Erythroblast (primary cell): ENCODE results near the gene OPCML.

Experiments used
- DNase-seq, 2 experiments: peaks; one replicate each; lab custom pipeline; 2025; lab: John Stamatoyannopoulos, UW
- GATA1 ChIP-seq: IDR thresholded peaks from 2 replicates; pipeline ENCODE4 v1.6.1; 2011; ENCODE audit warnings: low read depth, mild to moderate bottlenecking, control low read depth, low read length, moderate library complexity
- POLR2A ChIP-seq: IDR thresholded peaks from 2 replicates; pipeline ENCODE4 v1.6.1; 2011; ENCODE audit warnings: mild to moderate bottlenecking, low read length

OPCML gene

DNA sequence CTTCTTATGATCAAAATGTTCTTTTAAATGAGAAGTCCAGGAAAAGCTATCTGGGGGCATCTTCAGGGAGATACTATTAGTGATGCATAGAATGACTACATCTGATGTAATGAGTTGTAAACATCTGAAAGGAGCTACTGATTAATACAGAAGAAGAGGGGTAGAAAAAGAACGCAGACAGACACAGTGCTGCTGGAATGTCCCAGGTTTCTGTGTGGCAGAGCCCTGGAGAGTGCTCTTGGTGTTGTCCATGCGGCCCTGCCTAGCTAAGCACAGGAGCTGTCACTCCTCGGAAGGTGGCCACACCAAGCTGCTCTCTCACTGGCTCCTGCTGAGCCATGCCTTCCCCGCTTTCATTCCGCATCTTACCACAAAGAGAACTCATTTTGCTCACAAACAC lies 768.8 kb downstream of the OPCML start:
- TF ChIP-seq GATA1 (no peak), POLR2A (no peak)

DNA sequence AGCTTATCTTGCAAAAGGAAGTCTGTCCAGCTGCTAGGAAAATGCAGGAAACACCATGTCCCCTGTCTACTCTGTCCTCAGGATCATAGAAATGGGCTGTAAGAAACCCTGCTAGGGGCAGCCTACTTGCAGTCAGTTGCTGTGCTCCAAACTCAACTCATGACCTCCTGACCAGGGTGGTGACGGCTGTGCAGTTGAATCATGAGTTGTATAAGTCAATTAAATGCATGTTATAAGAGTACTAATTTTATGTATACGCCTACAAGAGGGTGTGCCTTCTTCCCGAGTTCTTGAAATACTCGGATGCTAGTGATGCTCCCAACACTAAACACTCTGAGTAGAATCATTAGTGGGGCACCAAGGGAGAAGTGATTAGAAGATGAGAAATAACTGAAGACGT lies 776.4 kb downstream of the OPCML start:
- no peak for DNase-seq
- TF ChIP-seq POLR2A (no peak), GATA1 (no peak)

More for the DNA sequence above, 768.8 kb downstream of the OPCML start:
- DNase-seq = no peak

DNA sequence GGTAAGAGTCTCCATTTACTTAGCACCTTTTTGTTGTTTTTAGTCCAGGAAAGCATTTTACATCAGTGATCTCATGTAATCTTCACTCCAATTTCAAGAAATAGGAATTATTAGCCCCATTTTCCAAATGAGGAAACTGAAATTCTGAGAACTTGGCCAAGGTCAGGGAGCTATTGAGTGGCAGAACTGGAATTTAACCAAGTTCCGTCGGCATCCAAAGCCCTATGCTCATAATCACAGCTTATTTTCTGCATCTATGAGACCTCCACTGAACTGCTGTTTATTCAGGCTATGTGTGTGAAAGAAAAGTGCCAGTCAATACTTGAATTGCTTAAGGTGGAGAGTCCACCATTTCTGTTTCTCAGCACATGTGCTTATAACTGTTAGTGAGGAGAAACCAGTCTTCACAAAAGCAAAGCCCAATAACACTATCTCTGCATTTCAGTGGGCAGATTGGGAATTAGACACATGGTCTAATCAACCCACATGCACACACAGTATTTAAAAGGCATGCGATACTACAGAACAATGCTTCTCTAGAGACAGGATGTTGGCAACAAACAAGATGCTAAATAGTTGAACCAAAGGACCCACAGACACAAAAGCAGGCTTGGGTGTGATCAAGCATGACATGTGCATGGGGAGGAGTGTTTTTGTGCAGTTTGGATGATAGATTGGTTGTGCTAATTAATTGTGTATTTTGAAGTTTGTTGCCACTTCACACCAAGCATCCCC lies 780.6 kb downstream of the OPCML start:
- no peak for TF ChIP-seq POLR2A
- TF ChIP-seq GATA1 = no peak
- no peak for DNase-seq

DNA sequence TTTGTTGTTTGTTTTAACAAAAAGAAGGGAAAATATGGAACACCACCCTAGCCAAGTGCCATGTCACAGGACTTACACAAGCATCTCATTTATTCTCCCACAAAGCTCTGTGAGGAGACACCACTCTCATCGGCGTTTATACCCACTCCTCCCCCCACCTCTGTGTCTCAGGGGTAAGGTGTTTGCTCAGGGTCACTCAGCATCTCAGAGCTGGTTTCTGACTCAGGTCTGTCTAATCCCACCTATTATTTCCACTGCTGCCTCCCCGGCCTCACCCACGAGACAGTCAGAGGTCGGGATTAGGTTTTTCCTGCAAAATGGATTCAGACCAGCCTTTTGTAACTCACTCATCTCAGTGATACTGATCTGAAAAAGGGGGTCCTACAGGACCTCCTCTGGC lies 786.0 kb downstream of the OPCML start:
- TF ChIP-seq GATA1 (no peak), POLR2A (no peak)
- DNase-seq = no peak

DNA sequence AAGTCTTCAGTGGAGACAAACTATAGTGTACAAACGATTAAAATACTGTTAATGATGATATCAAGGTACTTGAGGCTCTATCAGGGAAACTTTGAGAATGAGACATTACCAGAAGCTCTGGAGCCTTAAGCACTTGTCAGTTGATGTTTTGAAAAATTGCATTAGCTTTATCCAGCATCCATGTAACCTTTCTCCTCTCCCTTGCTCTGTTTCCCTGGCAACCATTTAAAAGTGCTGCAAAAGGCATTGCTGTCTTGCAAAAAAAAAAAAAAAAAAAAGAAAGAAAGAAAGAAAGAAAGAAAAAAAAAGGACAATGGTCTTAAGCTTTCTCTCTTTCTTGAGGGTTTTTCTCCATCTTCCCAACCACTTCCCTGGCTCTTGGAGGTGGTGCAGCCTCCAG lies 787.0 kb downstream of the OPCML start:
- no peak for DNase-seq
- TF ChIP-seq POLR2A (no peak), GATA1 (no peak)

DNA sequence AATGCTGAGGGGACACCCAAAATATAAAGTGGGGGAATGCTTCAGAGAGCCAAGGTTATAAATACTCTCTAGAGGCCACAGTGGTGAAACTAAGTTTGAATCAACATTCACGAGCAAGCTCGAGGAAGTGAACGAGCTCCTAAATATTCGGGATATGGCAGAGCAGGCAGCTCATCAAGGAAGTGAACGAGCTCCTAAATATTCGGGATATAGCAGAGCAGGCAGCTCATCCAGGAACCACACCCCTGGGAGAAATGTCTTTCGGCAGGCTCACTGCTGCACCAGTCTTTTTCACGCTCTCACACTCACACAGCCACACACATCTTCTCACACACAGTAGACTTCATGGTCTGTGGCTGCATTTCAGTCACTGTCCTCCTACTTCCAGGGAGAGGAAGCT lies 787.5 kb downstream of the OPCML start:
- no peak for DNase-seq
- TF ChIP-seq GATA1 (no peak), POLR2A (no peak)

DNA sequence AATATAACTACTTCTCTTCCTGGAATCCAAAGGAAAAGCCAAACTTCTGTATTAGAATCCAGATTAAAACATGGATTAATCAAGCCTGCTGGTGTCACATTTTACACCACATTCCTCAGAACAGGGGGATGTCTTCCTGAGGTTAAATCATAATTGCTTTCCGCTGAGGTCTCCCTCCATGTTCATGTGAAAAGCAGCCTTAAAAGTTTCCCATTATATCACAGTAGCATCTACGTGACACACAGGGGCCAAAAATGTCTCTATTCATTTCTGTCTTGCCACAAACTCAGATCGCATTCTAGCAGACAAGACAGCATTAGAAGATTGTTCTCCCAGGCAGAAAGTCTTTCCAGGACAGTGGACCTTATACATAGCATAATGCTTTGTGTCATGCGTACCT lies 788.7 kb downstream of the OPCML start:
- no peak for DNase-seq
- TF ChIP-seq POLR2A (no peak), GATA1 (no peak)

DNA sequence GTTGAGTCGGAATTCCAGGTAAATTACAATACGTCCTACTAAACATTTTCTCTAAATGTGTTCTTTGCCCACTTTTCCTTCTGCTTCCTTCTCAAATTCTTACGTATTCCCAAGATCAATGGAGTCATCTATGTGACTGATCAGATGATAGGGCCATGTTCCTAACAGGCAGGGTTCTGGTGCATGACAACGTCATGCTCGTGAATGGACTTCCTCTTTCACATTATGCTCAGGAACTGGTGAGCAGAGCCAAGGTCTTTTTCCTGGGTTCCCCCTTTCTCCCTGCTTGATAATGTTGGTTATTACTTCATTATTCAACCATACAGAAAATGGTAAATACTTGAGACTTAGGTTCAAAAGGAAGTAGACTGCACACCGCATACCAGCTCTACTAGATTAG lies 789.4 kb downstream of the OPCML start:
- TF ChIP-seq POLR2A = no peak
- no peak for DNase-seq

DNA sequence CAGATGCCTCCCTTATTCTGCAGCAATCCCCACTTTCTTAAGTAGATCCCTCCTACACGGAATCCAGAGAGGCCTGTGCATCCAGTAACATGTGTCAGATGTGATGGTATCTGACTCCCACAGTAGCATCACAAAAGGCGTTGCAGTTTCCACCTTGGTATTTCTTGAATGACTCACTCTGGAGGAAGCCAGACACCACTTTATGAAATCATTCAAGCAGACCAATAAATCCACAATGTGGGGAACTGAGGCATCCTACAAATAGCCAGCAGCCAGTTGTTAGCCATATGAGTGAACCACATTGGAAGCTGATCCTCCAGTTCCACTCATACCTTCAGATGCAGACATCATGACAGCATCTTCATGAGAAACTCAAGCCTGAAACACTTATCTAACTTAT lies 798.1 kb downstream of the OPCML start:
- DNase-seq = no peak
- TF ChIP-seq GATA1 = no peak
- TF ChIP-seq POLR2A = no peak

DNA sequence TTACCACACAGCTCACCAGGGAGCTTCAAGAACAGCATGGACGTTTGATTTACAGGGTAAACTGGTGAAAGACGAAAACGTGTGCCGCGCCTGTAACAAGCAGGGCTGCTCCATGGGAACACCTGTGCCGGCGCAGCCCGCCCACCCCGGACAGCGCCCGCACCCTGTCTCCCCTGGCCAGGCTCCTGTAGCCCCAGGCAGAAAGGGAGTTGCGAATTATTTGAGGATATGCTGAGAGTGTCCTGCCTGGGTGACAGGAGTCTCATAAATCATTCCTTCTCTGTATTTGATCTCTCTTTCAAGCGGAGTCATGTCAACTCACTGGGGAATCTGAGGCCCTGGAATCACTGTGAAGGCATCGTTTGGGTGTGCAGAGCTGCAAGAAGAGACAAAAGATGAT lies 804.3 kb downstream of the OPCML start:
- DNase-seq = no peak
- TF ChIP-seq POLR2A = no peak
- no peak for TF ChIP-seq GATA1

DNA sequence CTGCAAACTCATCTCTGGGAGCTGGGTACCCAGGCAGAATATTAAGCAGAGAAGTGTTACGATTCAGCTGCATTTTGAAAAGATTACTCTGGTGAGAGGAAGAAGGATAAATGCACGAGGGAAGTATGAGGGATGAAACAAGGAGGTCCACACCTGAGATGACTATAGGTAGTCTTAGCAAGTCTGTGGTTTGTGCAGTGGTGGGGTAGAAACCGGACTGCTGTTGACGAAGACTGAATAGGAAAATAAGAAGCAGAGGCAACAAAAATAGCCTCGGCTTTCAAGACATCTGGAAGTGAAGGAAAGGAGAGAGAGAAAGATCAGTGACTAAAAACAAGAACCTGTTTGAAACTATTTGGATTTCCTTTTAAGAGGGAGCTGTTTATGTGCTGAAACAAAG lies 810.8 kb downstream of the OPCML start:
- no peak for DNase-seq
- TF ChIP-seq POLR2A (no peak), GATA1 (no peak)

DNA sequence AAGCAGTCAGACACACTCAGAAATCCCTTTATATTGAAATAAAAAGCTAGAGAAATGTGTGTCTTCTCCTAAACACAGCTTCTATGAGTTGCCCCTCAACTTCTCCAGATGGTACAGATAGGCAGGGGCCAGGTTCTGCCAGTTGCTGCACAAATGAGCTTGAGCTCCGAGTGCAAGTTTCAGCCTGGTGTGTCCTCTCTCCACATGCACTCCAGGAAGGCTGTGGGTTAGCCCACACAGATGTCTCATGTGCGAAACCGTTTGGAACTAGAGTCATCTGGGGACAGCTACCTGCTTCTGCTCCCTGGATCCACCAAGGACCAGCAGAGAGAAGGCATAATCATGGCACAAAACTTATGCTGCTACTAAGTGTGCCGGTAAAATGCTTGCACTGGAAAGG lies 812.6 kb downstream of the OPCML start:
- DNase-seq = no peak
- TF ChIP-seq POLR2A (no peak), GATA1 (no peak)

DNA sequence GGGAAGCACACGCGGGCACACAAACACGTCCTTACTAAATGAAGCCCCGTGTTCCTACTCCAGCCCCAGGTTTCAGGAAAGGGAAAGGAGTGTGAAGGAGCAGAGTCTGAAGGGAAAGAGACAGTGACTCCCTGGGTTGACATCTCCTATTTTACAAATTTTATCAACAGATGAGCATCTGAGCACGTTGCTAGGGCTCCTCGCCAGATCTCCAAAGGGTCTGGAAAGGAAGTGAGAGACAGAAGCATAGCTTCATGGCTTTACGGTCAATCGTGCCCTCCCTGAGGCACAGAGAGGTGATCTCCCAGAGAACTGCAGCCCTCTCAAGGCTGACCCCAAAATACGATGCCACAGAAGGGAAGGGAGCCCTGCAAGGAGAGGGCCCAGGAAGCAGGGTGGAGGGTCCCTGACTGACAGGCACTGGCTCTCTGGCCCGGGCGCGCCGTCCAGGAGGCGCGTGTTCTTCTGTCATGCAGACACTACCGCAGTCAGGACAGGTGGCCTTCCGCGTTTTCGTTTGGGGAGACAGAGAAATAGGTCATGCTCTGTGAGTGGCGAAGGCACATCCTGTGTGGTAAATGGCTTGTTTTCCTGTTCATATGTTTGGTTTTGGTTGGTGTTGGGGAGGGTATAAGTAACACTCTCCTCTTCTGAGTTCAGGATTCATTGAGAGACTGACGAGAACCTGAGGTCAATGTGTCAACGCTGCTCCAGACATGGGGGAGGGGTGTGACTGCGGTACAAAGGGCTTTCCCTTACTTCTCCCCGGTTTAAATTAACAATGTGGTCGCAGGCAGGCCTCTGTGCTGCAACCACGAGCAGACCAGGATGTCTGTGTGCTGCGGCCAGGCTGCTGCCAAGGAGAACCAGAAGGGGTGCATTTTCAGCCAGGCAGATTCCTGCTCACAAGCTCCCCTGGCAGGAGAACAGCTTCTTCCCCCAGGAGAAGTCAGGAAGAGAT lies 813.3 kb downstream of the OPCML start:
- no peak for TF ChIP-seq GATA1
- no peak for TF ChIP-seq POLR2A

DNA sequence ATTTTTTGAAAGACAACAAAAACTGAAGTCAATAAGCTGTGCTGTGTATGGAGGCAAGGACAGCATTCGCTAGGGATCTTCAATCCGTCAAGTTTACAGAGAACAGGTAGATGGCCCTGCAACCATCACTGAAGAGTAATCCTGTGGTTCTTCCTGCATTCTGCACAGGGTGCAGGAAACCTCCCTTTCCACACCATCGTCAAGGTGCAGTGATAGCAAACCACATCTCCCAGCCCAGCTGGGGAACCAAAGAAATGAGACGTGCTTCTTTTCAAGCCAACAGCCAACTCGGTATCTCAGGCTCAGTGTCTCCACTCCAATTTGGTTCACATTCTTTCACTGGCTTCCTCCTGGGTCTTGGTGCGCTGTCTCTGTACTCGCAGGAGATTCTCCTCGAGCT lies 814.5 kb downstream of the OPCML start:
- no peak for DNase-seq
- TF ChIP-seq GATA1 (no peak), POLR2A (no peak)

More for the DNA sequence above, 813.3 kb downstream of the OPCML start:
- no peak for DNase-seq
